Body of pancreas (tissue), 4 donors: ENCODE measurements around the gene RAD51B.

Source experiments
- CTCF ChIP-seq, 7 experiments: fragments of 450-650 bp in 4 of 7; fragments of 200-600 bp in 3 of 7; sonication (generic) in 3 of 7; IDR thresholded peaks; one replicate each; pipeline ENCODE4 v1.5.1; 2016 to 2019; ENCODE audit warnings: antibody characterized with exemption in 7 of 7
- POLR2A ChIP-seq, 3 donors: fragments of 450-650 bp; IDR thresholded peaks; one replicate each; pipeline ENCODE4 v1.6.1; 2016; ENCODE audit warnings: antibody characterized with exemption in 3 of 3, mild to moderate bottlenecking in 2 of 3

GRCh38 chr14:68475802-68476201 is 656.2 kb downstream of the RAD51B start:
- TF ChIP-seq CTCF (IDR thresholded peaks at IDR 0.05), result no peak
- TF ChIP-seq POLR2A (IDR thresholded peaks at IDR 0.05), result no peak
